SW480 (cell line): ENCODE data around the gene OPN5.

Experiments
- DNase-seq: peaks from one replicate; pipeline ENCODE4 v3.0.0-alpha.2; 2016; ENCODE audit warnings: low spot score

Gene OPN5

GRCh38 chr6:47862731-47863130 lies 80.9 kb downstream of the OPN5 start:
- no peak for DNase-seq

GRCh38 chr6:47865206-47865605 lies 83.4 kb downstream of the OPN5 start:
- no peak for DNase-seq

- DNase-seq = no peak
Observed at GRCh38 chr6:47875593-47875992, 93.8 kb downstream of the OPN5 start.
